NCI-H748 treated with DMSO at 0.1 percent for 48 hours (cell line): ENCODE measurements around the gene WWOX.
"Not testable (repeated sequence)": the region's sequence is repeated elsewhere in the genome, so short reads cannot be mapped to it uniquely, and the experiment has no call there.

Source experiments
- DNase-seq: peaks from one replicate; lab custom pipeline; 2025; lab: John Stamatoyannopoulos, UW

WWOX gene

GRCh38 chr16:78099271-78100111 is at the start of gene WWOX:
WWOX (plus strand) TSS chr16:78099654.
- DNase-seq: peak; percentile 84

GRCh38 chr16:78050734-78051400 is 48.6 kb upstream of the WWOX start:
- DNase-seq: no peak

- peak; percentile 92 for DNase-seq
These were observed 41.5 kb upstream of the WWOX start for GRCh38 chr16:78057803-78058564.

- DNase-seq: not testable (repeated sequence)
These were observed 39.6 kb upstream of the WWOX start for GRCh38 chr16:78059806-78060205.

GRCh38 chr16:78060295-78060694 is 39.2 kb upstream of the WWOX start:
- DNase-seq: no peak

GRCh38 chr16:78060809-78061208 is 38.6 kb upstream of the WWOX start:
- no peak for DNase-seq

- DNase-seq: no peak
These were observed 34.1 kb upstream of the WWOX start for GRCh38 chr16:78065319-78065718.

GRCh38 chr16:78069913-78070312 is 29.5 kb upstream of the WWOX start:
- DNase-seq: no peak

- DNase-seq: peak; percentile 6
These were observed 27.2 kb upstream of the WWOX start for GRCh38 chr16:78072275-78072674.

GRCh38 chr16:78075800-78076199 is 23.7 kb upstream of the WWOX start:
- no peak for DNase-seq

- DNase-seq: no peak
These were observed 18.1 kb upstream of the WWOX start for GRCh38 chr16:78081341-78081740.

GRCh38 chr16:78091419-78091818 is 8.0 kb upstream of the WWOX start:
- no peak for DNase-seq

GRCh38 chr16:78092758-78093157 is 6.7 kb upstream of the WWOX start:
- DNase-seq: no peak

- DNase-seq: peak; percentile 2
These were observed 5.3 kb upstream of the WWOX start for GRCh38 chr16:78094166-78094565.

- DNase-seq: no peak
These were observed 4.5 kb upstream of the WWOX start for GRCh38 chr16:78094998-78095397.

GRCh38 chr16:78096386-78096785 is 3.1 kb upstream of the WWOX start:
- no peak for DNase-seq

GRCh38 chr16:78097548-78097947 is 1.9 kb upstream of the WWOX start:
- no peak for DNase-seq

- DNase-seq: no peak
These were observed 1.4 kb upstream of the WWOX start for GRCh38 chr16:78098087-78098486.

- no peak for DNase-seq
These were observed 721 bp upstream of the WWOX start for GRCh38 chr16:78098595-78099270.

GRCh38 chr16:78100112-78100467 is 636 bp downstream of the WWOX start:
- DNase-seq: peak; percentile 15

GRCh38 chr16:78102122-78102660 is 2.7 kb downstream of the WWOX start:
- DNase-seq: no peak

- no peak for DNase-seq
These were observed 3.4 kb downstream of the WWOX start for GRCh38 chr16:78102865-78103264.
